ENCODE measurements around the gene CSF2. TPM values are rescaled to one million over a fixed set of nuclear protein-coding genes. Genes with fewer than 3 reads are reported as not detected.

The CSF2 gene
- total RNA-seq, 1 experiment from 2014 or later: 0.30 TPM

GRCh38 chr5:132093271-132093670, 19.7 kb downstream of the CSF2 start:
- ATAC-seq (no peak), DNase-seq (ENCODE audit: low read depth, low spot score) (no peak)
- ChIA-PET CTCF (no interaction called here), RAD21 (ENCODE audit: low non-redundant PET in 1 of 2, low total read pairs in 2 of 2, uncharacterized antibody in 2 of 2, unreplicated experiment in 2 of 2) (no interaction called here), POLR2A (no interaction called here)
- H3K9ac ChIP-seq (ENCODE audit: low read length): no peak overlapping the region
- TF ChIP-seq, protein P1, sequence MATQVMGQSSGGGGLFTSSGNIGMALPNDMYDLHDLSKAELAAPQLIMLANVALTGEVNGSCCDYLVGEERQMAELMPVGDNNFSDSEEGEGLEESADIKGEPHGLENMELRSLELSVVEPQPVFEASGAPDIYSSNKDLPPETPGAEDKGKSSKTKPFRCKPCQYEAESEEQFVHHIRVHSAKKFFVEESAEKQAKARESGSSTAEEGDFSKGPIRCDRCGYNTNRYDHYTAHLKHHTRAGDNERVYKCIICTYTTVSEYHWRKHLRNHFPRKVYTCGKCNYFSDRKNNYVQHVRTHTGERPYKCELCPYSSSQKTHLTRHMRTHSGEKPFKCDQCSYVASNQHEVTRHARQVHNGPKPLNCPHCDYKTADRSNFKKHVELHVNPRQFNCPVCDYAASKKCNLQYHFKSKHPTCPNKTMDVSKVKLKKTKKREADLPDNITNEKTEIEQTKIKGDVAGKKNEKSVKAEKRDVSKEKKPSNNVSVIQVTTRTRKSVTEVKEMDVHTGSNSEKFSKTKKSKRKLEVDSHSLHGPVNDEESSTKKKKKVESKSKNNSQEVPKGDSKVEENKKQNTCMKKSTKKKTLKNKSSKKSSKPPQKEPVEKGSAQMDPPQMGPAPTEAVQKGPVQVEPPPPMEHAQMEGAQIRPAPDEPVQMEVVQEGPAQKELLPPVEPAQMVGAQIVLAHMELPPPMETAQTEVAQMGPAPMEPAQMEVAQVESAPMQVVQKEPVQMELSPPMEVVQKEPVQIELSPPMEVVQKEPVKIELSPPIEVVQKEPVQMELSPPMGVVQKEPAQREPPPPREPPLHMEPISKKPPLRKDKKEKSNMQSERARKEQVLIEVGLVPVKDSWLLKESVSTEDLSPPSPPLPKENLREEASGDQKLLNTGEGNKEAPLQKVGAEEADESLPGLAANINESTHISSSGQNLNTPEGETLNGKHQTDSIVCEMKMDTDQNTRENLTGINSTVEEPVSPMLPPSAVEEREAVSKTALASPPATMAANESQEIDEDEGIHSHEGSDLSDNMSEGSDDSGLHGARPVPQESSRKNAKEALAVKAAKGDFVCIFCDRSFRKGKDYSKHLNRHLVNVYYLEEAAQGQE (IDR thresholded peaks at IDR 0.05; ENCODE audit: low read depth): no peak
- TF ChIP-seq EGR1 (IDR thresholded peaks at IDR 0.05; ENCODE audit: low read depth) (no peak), SIN3A (IDR thresholded peaks at IDR 0.05; ENCODE audit: low read depth) (no peak), ZNF274 (IDR thresholded peaks at IDR 0.05; ENCODE audit: low read depth, low read length) (no peak), SP1 (IDR thresholded peaks at IDR 0.05; ENCODE audit: low read depth) (no peak), RAD21 (IDR thresholded peaks at IDR 0.05; ENCODE audit: low read depth) (no peak), EZH2phosphoT487 (IDR thresholded peaks at IDR 0.05; ENCODE audit: borderline replicate concordance) (no peak), POLR2AphosphoS5 (IDR thresholded peaks at IDR 0.05; ENCODE audit: low read depth, low read length) (no peak)
- no peak overlapping the region for H3K4me2 ChIP-seq (ENCODE audit: low read length)
- no peaks in the 10 kb centered on the region for H3K9me3 ChIP-seq (ENCODE audit: control insufficient read depth in 1 of 2, insufficient read depth in 1 of 2, low read depth in 1 of 2, low read length in 2 of 2)
- no peak overlapping the region for H3K4me3 ChIP-seq (replicated peaks in 1 of 2; ENCODE audit: low read depth in 1 of 2, low read length in 2 of 2)
- H3K9me2 ChIP-seq (ENCODE audit: insufficient read depth): no peaks in the 10 kb centered on the region
- intact Hi-C loops (cut with micrococcal nuclease): no loop called here
- H3K79me2 ChIP-seq (ENCODE audit: insufficient read depth, low read length): no peaks in the 10 kb centered on the region
- H3K36me3 ChIP-seq (ENCODE audit: control insufficient read depth in 1 of 2, insufficient read depth in 2 of 2, low read length in 2 of 2): no peaks in the 10 kb centered on the region
- H3K27ac ChIP-seq (ENCODE audit: low read depth, low read length): no peak overlapping the region
- no peak overlapping the region for H2AFZ ChIP-seq (ENCODE audit: low read depth, low read length, poor library complexity, severe bottlenecking)
- no TSS peak for BruUV-seq (replicated peaks)
- H3K4me1 ChIP-seq (ENCODE audit: control insufficient read depth in 1 of 2, insufficient read depth in 2 of 2, low read length in 2 of 2): peaks cover 7 to 29% of the 10 kb centered on the region in 2 experiments; a peak in 3 of 4 replicates
- H4K20me1 ChIP-seq (ENCODE audit: insufficient read depth): no peaks in the 10 kb centered on the region
- no peaks in the 10 kb centered on the region for H3K27me3 ChIP-seq (ENCODE audit: insufficient read depth, low read length)

Measured in HCT116 (cell line).